ENCODE results near the gene GPR83. TPM values are rescaled to one million over a fixed set of nuclear protein-coding genes. Genes with fewer than 3 reads are reported as not detected.
A peak's percentile ranks its signal among the peaks of the same experiment; 100 is the strongest.

GPR83 gene
- total and polyA plus RNA-seq, 4 donors, result 0.02 to 0.10 (median 0.06) TPM; not detected in 1

DNA sequence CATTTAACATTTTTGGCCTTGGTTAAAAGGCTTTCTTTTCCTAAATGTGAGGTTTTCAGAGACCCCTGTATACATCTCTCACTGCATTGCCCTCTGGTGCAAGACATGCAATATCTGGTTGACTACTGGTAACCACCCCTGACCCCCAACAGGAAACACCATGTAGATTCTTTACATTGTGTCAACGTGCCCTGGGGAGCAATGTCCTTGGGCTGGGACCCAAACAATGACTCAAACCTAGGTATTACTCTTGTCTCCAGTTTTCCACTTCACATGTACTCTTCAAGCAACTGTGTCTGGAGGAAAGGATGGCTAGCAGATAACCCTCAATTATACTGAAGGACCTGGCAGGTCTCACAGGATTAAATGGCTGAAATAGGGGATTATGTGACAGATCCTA is 1.1 kb upstream of the GPR83 start:
- peaks cover 0 to 19% (median 2%) of the 10 kb centered on the region in 5 donors for H3K4me1 ChIP-seq (ENCODE audit: control insufficient read depth in 5 of 5, insufficient read depth in 5 of 5, low read length in 5 of 5)
- TF ChIP-seq, protein P1, sequence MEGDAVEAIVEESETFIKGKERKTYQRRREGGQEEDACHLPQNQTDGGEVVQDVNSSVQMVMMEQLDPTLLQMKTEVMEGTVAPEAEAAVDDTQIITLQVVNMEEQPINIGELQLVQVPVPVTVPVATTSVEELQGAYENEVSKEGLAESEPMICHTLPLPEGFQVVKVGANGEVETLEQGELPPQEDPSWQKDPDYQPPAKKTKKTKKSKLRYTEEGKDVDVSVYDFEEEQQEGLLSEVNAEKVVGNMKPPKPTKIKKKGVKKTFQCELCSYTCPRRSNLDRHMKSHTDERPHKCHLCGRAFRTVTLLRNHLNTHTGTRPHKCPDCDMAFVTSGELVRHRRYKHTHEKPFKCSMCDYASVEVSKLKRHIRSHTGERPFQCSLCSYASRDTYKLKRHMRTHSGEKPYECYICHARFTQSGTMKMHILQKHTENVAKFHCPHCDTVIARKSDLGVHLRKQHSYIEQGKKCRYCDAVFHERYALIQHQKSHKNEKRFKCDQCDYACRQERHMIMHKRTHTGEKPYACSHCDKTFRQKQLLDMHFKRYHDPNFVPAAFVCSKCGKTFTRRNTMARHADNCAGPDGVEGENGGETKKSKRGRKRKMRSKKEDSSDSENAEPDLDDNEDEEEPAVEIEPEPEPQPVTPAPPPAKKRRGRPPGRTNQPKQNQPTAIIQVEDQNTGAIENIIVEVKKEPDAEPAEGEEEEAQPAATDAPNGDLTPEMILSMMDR (IDR thresholded peaks at IDR 0.05; ENCODE audit: control extremely low read depth, extremely low read depth), result no peak
- DNase-seq (no peak), ATAC-seq (ENCODE audit: insufficient read depth, low FRiP score) (no peak)
- peaks cover 11 to 34% (median 19%) of the 10 kb centered on the region in 3 donors for H3K27me3 ChIP-seq (ENCODE audit: control insufficient read depth in 3 of 3, insufficient read depth in 3 of 3, low read length in 2 of 3)
- H3K27ac ChIP-seq (ENCODE audit: low read depth in 1 of 2, low read length in 1 of 2), result no peak overlapping the region
- no peak overlapping the region for H3K4me3 ChIP-seq
- no peak overlapping the region for H3K9ac ChIP-seq (ENCODE audit: insufficient read depth in 1 of 2, low read length in 2 of 2)
- peaks cover 0 to 9% (median 1%) of the 10 kb centered on the region in 4 donors for H3K9me3 ChIP-seq (ENCODE audit: control insufficient read depth in 4 of 4, insufficient read depth in 3 of 4, low read length in 3 of 4)
- 3 to 16% methylated on average over 1 of the region's 1 CpG for WGBS, 2 donors
- H3K36me3 ChIP-seq (ENCODE audit: control insufficient read depth in 4 of 4, insufficient read depth in 4 of 4, low read length in 4 of 4), result no peaks in the 10 kb centered on the region

DNA sequence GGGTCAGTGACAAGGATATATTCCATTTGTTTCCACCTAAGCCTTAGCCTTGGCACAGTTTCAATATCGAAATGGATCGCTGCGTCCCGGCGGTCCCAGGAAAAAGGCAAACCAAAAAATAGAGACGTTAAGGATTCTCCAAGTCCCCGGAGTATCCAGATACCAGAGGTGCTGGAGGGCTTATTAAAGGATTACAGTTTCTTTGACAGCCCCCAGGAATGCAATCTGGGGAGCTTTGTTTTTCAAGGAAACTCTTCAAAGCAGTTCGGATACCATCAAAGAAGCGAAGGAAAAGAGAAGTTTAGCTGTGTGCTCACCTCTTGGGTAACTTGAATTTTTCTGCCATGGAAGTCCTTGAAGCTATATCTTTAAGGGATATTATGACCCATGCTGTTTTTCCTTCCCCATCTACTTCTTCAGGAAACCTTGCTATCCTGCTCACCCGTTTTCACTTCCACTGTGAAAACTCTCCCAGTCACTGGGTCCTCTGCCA is 600 bp upstream of the GPR83 start:
- DNase-seq (no peak), ATAC-seq (ENCODE audit: insufficient read depth, low FRiP score) (no peak)
- Histone ChIP-seq H3K9ac (ENCODE audit: insufficient read depth in 1 of 2, low read length in 2 of 2) (peak overlapping the region in 1 of 2 donors; percentile 5), H3K27me3 (ENCODE audit: control insufficient read depth in 3 of 3, insufficient read depth in 3 of 3, low read length in 2 of 3) (peaks cover 11 to 38% (median 19%) of the 10 kb centered on the region in 3 donors), H3K4me1 (ENCODE audit: control insufficient read depth in 5 of 5, insufficient read depth in 5 of 5, low read length in 5 of 5) (peaks cover 0 to 19% (median 2%) of the 10 kb centered on the region in 5 donors), H3K9me3 (ENCODE audit: control insufficient read depth in 4 of 4, insufficient read depth in 3 of 4, low read length in 3 of 4) (peaks cover 0 to 9% (median 0%) of the 10 kb centered on the region in 4 donors), H3K36me3 (ENCODE audit: control insufficient read depth in 4 of 4, insufficient read depth in 4 of 4, low read length in 4 of 4) (no peaks in the 10 kb centered on the region), H3K27ac (ENCODE audit: low read depth in 1 of 2, low read length in 1 of 2) (no peak overlapping the region), H3K4me3 (no peak overlapping the region)
- 17 to 23% methylated on average over 10 of the region's 10 CpGs for WGBS, 2 donors
- TF ChIP-seq, protein P1 (IDR thresholded peaks at IDR 0.05; ENCODE audit: control extremely low read depth, extremely low read depth), result no peak

DNA sequence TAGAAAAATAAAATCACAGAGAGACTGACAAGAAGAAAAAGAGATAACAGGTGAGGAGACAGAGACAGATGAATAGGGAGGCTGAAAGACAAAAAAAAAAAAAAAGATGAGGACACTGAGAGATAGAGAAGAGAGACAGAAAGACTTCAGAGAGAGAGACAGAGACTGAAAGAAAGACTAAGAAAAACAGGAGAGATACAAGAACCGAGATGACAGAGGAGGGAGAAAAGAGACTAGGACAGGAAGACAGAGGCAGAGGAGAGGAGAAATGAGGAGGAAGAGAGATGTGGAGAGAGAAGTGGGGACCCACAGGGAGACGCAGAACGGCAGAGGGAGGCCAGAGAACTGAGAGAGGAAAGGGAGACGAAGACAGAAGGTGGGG is 771 bp downstream of the GPR83 start:
- Histone ChIP-seq H3K9ac (ENCODE audit: insufficient read depth in 1 of 2, low read length in 2 of 2) (no peak overlapping the region), H3K27me3 (ENCODE audit: control insufficient read depth in 3 of 3, insufficient read depth in 3 of 3, low read length in 2 of 3) (peaks cover 11 to 39% (median 19%) of the 10 kb centered on the region in 3 donors), H3K9me3 (ENCODE audit: control insufficient read depth in 4 of 4, insufficient read depth in 3 of 4, low read length in 3 of 4) (peaks cover 0 to 9% (median 0%) of the 10 kb centered on the region in 4 donors), H3K4me1 (ENCODE audit: control insufficient read depth in 5 of 5, insufficient read depth in 5 of 5, low read length in 5 of 5) (peaks cover 0 to 19% (median 2%) of the 10 kb centered on the region in 5 donors), H3K27ac (ENCODE audit: low read depth in 1 of 2, low read length in 1 of 2) (no peak overlapping the region), H3K36me3 (ENCODE audit: control insufficient read depth in 4 of 4, insufficient read depth in 4 of 4, low read length in 4 of 4) (no peaks in the 10 kb centered on the region), H3K4me3 (no peak overlapping the region)
- DNase-seq, result no peak
- ATAC-seq (ENCODE audit: insufficient read depth, low FRiP score), result no peak
- TF ChIP-seq, protein P1 (IDR thresholded peaks at IDR 0.05; ENCODE audit: control extremely low read depth, extremely low read depth), result no peak
- WGBS, 2 donors, result 9 to 18% methylated on average over 4 of the region's 4 CpGs

DNA sequence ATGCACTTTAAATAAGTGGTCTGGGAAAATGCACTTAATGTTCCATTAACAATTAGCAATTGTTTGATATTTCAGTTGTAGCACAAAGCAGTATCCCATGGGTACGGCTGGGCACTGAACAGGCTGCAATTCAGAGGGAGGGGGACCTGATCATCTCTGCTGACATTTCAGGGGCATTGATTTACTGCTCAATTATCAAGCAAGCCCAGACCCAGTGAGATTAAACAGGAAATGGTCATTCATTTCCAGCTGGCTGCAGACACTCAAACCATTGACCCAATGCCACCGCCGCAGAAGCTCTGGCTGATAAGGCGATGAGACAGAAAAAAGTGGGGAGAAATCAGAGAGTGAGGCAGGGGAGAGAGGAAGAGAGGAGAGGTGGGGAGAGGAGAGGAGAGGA is 1.2 kb downstream of the GPR83 start:
- Histone ChIP-seq H3K27ac (ENCODE audit: low read depth in 1 of 2, low read length in 1 of 2) (no peak overlapping the region), H3K27me3 (ENCODE audit: control insufficient read depth in 3 of 3, insufficient read depth in 3 of 3, low read length in 2 of 3) (peaks cover 11 to 39% (median 19%) of the 10 kb centered on the region in 3 donors), H3K36me3 (ENCODE audit: control insufficient read depth in 4 of 4, insufficient read depth in 4 of 4, low read length in 4 of 4) (no peaks in the 10 kb centered on the region), H3K4me1 (ENCODE audit: control insufficient read depth in 5 of 5, insufficient read depth in 5 of 5, low read length in 5 of 5) (peaks cover 0 to 19% (median 2%) of the 10 kb centered on the region in 5 donors), H3K9ac (ENCODE audit: insufficient read depth in 1 of 2, low read length in 2 of 2) (no peak overlapping the region), H3K4me3 (no peak overlapping the region), H3K9me3 (ENCODE audit: control insufficient read depth in 4 of 4, insufficient read depth in 3 of 4, low read length in 3 of 4) (peaks cover 0 to 9% (median 0%) of the 10 kb centered on the region in 4 donors)
- ATAC-seq (ENCODE audit: insufficient read depth, low FRiP score) (no peak), DNase-seq (no peak)
- WGBS, 2 donors, result 24 to 29% methylated on average over 4 of the region's 4 CpGs
- TF ChIP-seq, protein P1 (IDR thresholded peaks at IDR 0.05; ENCODE audit: control extremely low read depth, extremely low read depth), result no peak
